Heart left ventricle (tissue), 13 donors: ENCODE results near the gene SLC16A8.

ENCODE experiments used
- POLR2A ChIP-seq, 2 donors: fragments of 450-650 bp; IDR thresholded peaks; one replicate each; pipeline ENCODE4 v1.6.1; 2017; ENCODE audit warnings: antibody characterized with exemption in 2 of 2, mild to moderate bottlenecking in 2 of 2, moderate library complexity in 2 of 2
- TF ChIP-seq, protein P1 (sequence below), 12 donors: fragments of 200-600 bp; sonication (generic) in 4 of 12; IDR thresholded peaks; one replicate each; pipeline versions ENCODE4 v1.5.0 to v1.8.0; 2018 to 2022; ENCODE audit warnings: antibody characterized with exemption in 12 of 12, mild to moderate bottlenecking in 5 of 12
- donor health status: ischemic (EF 13 %, LVEDD 7.1; RV severe dilation, severe dysfunction).
- donor health status: DM: no; HTN: yes; CAD: no.
- donor health status: DM: no; HTN: no; CAD: no.
- donor health status: ischemic (EF 25% LVEDD 6.9; RV normal size, moderate dysfunction).
- donor health status: ischemic (EF 25% LVEDD 5.7; RV mildly dilated, moderate dysfunction).
- donor health status: ischemic (EF 35%, LVEDD 5.7; RV mildly dilated, moderate dysfunction).
- donor health status: nonischemic (EF 11% LVEDD 7.7; RV severe dilation, severe dysfunction).
- donor health status: DM: yes; HTN: yes; CAD: no.
- donor health status: PGD.
- donor health status: ischemic (EF 29% LVEDD 5.4; RV normal size, mild dysfunction).
- donor health status: nonischemic (EF 23%, LVEDD 6.1; RV moderate dilation, normal function).

DNA sequence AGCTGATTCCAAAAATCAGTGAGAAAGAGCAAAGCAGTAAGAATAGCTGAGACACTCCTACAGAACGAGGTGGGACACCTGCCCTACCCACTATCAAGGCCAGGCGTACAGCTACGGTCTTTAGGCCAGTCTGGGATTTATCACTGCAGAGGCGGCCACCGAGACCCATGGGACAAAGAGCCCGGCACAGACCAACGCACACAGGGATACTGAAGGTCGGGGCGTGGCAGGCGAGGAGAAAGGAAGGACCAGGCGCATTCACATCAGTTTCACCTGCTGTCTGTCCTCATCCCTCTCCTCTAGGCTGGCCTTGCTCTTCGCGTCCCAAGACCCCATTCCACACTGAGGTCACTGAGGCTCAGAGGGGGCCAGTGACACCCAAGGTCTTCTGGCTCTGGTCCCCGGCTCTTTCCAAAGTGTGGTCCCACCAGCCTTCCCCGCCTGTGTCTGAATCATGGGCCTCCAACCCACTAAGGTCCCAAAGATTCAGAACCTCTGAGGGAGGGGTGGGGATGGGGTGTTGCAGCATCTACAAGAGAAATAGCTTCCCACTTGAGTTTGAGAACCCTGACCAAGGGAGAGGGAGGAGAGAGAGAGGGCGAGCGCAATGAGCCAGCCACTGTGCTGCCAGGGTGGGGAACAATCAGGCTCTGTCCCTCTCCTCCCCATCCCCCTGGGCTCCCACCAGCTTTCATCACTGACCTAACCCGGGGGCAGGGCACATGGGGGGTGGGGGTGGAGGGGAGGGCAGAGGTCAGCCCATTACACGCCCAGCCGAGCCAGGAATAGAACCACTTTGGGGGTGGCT, 34.0 kb downstream of the SLC16A8 start:
- TF ChIP-seq, protein P1, sequence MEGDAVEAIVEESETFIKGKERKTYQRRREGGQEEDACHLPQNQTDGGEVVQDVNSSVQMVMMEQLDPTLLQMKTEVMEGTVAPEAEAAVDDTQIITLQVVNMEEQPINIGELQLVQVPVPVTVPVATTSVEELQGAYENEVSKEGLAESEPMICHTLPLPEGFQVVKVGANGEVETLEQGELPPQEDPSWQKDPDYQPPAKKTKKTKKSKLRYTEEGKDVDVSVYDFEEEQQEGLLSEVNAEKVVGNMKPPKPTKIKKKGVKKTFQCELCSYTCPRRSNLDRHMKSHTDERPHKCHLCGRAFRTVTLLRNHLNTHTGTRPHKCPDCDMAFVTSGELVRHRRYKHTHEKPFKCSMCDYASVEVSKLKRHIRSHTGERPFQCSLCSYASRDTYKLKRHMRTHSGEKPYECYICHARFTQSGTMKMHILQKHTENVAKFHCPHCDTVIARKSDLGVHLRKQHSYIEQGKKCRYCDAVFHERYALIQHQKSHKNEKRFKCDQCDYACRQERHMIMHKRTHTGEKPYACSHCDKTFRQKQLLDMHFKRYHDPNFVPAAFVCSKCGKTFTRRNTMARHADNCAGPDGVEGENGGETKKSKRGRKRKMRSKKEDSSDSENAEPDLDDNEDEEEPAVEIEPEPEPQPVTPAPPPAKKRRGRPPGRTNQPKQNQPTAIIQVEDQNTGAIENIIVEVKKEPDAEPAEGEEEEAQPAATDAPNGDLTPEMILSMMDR (IDR thresholded peaks at IDR 0.05), result no peak
- no peak for TF ChIP-seq POLR2A (IDR thresholded peaks at IDR 0.05)
